SK-N-MC (cell line): ENCODE data around the gene ZFAND3.

Experiments
- EZH2 ChIP-seq: fragments of 200-600 bp; sonication (generic); IDR thresholded peaks from one replicate; pipeline ENCODE4 v1.6.1; 2017; ENCODE audit warnings: antibody characterized with exemption
- POLR2AphosphoS5 ChIP-seq: IDR thresholded peaks from 2 replicates; pipeline ENCODE4 v1.6.1; 2012; ENCODE audit warnings: mild to moderate bottlenecking, low read depth, low read length, borderline replicate concordance

DNA sequence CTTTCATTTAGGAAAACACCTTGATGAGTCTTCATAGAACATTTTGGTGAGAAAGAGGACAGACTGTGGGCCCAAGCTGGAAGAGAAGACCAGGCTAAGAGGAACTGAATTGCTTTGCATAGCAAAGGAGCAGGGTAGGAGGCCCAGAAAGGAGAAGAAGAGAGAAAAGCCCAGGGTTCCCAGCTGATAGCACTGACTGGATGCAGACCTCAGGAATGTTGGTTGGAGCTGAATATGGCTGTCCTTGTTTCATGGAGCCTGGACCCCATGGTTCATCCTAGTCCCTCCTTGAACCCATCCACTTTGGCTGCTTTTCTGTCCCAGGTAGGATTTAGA lies 18.0 kb upstream of the ZFAND3 start:
- TF ChIP-seq POLR2AphosphoS5 (no peak), EZH2 (no peak)
